Eye (tissue), 1 donor: ENCODE data around the gene PLEKHH2.

Experiments used
- DNase-seq: peaks from one replicate; pipeline ENCODE4 v3.0.0-alpha.2; 2015

PLEKHH2 gene

DNA sequence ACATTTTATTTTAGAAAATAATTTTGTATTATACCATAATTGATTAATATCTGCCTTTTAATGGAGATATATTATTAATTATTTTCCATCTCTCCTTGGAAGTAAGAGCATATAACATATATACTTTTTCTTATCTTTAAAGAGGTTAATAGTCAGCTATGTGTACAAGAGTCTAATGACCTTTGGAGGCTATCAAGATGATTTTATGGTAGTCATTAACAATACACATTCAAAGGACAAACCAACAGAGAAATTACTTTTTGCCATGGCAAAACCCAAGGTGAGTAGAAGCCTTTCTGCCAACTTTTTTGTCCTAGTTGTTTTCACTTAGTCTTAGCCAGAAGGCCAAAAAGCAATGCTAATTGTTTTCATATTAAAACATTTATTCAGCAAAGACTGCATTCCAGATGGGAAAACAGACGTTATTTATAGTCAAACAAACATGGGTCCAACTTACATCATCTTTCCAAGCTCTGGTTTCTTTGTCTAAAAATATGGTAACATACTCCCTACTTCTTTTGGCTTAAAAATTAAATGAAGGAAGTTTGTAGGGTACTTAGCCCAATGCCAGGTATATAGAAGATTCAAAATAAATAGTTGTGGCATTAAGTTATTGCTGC is 127.1 kb downstream of the PLEKHH2 start:
- DNase-seq = peak; percentile 15

- DNase-seq = no peak
Measured at GRCh38 chr2:43766006-43766405, 128.9 kb downstream of the PLEKHH2 start.

GRCh38 chr2:43773876-43774613 is 137.0 kb downstream of the PLEKHH2 start, which contains the start of gene DYNC2LI1:
DYNC2LI1 (plus strand) TSS chr2:43774039; CDS start chr2:43774139, 100 bp downstream.
- DNase-seq = peak; percentile 97

DNA sequence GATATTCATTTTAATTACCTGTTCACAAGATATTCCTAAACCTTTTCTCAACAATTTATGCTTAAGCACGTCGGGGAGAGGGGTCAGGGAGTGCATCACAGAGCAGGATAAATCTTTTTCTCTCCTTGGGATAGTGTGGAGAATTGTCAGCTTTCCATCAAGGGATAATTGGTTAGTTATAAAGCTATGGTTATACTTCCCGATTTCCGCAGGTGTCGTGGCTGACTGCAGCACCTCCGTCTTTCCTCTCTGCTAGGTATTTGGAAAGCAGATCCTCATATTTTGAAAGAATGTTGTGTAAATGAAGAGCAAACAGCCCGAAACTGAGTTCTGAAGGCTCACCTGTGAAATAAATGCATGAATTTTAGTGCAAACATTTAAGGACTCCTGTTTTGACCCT is 137.6 kb downstream of the PLEKHH2 start:
- DNase-seq = no peak

DNA sequence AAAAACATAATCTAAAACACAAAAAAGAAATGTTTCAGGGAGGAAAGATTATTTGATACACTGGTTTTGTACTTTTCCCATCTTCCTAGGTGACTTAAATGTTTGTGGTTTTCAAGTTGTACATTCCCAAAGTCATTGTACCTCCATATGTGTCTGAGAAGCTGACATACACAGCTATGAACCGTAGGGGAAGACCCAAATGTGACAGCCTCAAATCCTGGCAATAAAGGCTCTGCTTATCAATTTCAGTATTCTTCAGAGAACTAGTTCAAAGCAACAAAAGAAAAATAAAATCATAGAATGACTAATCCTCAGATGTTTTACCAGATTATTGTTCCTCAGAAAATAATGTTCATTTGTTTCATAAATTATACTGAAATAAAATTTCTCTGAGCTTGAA is 139.3 kb downstream of the PLEKHH2 start:
- no peak for DNase-seq

GRCh38 chr2:43777306-43777926 is 140.4 kb downstream of the PLEKHH2 start:
- no peak for DNase-seq

GRCh38 chr2:43778233-43778632 is 141.2 kb downstream of the PLEKHH2 start:
- no peak for DNase-seq

DNA sequence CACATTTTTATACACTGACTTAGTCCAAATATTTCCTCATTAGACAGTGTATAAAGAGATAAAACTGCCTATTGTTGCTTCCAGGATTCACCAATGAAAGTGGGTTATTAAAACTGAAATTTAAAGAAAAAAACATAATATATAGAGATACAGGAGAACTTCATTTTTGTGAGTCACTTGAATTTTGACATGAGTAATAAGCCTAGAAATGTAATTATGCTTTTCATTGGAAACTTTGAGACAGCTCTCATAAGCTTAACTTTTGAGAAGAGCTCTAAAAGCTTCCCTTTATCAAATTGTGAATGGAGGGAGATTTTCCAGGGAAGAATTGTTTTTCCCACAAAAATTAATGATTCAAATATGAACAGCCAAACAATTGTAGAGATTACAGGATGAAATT is 150.8 kb downstream of the PLEKHH2 start:
- DNase-seq = no peak

DNA sequence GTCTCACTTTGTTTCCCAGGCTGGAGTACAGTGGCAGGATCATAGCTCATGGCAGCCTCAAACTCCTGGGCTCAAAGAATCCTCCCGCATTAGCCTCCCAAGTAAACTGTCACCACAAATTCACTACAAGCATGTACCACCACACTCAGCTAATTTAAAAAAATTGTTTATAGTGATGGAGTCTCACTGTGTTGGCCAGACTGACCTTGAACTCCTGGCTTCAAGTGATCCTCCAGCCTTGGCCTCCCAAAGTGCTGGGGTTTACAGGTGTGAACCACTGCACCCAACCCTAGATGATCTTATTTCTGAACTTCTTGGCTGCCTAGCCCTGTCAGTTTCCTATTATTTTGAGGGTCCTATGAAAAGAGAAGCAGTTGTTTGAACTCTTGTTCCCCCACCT is 151.6 kb downstream of the PLEKHH2 start:
- no peak for DNase-seq

DNA sequence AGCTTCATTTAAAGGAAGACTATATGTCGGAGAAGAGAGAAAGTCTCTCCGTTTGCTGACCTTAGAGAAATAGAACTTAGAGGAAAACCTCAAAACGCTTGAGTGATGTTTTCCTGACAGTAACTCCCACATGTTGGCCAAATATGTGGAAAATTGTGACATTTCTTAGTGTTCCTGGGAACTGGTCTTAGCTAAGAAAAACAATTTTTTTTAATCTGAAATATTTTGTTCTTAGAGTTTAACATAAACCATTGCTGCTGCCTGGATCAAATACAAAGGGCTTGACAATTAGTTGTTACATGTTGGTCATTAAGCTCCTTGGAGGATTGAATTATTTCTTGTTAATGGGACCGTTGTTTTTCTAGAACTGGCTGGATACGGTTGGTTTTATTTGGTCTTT is 153.1 kb downstream of the PLEKHH2 start:
- DNase-seq = no peak

DNA sequence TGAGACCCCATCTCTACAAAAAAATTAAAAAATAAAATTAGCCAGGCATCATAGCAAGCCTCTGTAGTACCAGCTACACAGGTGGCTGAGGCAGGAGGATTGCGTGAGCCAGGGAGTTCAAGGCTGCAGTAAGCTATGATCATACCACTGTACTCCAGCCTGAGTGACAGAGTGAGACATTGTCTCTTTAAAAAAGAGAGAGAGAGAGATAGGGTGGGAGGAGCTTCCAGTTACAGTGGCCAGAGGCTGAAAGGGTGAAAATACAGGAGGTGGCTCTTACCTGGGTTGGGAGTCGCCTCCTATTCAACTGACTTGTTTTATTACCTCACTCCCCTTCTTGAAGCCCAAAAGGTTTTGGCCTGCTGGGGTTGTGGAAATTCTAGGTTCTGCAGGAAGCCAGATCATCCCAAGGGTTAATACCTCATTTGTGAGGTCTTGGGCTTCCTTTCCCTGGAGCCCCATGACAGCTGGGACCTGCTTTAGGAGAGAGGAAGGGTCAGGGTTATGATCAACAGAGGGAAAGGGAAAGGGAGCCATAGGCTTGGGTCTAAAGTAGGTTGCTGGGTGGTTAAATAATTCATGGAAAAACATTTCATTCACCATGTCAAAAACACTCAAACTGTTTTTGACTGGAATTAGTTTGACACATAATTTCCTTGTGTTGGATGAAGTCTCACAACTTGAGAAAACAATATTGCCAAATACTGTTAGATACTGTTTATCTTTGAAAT is 154.1 kb downstream of the PLEKHH2 start:
- peak; percentile 76 for DNase-seq

- no peak for DNase-seq
Measured at GRCh38 chr2:43792653-43793052, 155.6 kb downstream of the PLEKHH2 start.

DNA sequence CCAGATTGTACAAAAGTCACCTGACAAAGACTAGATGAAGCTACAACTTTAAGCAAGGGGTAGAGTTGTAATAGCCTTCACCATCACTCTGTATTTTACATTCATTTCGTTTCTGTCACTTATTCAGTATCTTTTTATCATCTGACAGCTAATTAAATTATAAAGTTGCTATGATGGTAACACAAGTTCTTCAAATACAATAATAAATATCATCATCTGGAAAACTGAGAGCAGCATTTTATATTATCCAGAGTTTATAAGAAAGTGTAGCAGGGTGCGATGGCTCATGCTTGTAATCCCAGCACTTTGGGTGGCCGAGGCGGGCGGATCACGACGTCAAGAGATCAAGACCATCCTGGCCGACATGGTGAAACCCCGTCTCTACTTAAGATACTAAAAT is 157.9 kb downstream of the PLEKHH2 start:
- DNase-seq = no peak

- DNase-seq = no peak
Measured at GRCh38 chr2:43796206-43796605, 159.1 kb downstream of the PLEKHH2 start.

DNA sequence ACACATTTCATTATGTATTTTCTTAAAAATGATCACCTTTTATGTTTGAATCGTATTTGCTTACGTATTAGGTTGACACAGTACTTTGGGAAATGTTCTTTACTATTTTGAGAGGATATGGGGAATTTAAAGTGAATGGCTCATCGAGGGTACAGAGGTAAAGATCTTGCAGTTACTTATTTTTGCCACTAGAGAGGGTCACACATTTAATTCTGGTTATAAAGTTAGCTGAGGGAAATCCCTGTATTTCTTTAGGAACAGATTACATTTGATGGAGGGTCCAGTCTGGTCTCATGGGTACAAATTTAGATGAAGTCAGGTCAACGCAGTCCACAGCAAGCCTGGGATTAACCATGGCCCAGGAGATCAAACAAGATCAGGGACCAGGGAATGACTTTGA is 161.2 kb downstream of the PLEKHH2 start:
- no peak for DNase-seq

- no peak for DNase-seq
Measured at GRCh38 chr2:43800894-43801293, 163.8 kb downstream of the PLEKHH2 start.

- no peak for DNase-seq
Measured at GRCh38 chr2:43802135-43802534, 165.1 kb downstream of the PLEKHH2 start.

- DNase-seq = no peak
Measured at GRCh38 chr2:43803113-43803512, 166.1 kb downstream of the PLEKHH2 start.

GRCh38 chr2:43806719-43807031 is 169.6 kb downstream of the PLEKHH2 start:
- DNase-seq = no peak

DNA sequence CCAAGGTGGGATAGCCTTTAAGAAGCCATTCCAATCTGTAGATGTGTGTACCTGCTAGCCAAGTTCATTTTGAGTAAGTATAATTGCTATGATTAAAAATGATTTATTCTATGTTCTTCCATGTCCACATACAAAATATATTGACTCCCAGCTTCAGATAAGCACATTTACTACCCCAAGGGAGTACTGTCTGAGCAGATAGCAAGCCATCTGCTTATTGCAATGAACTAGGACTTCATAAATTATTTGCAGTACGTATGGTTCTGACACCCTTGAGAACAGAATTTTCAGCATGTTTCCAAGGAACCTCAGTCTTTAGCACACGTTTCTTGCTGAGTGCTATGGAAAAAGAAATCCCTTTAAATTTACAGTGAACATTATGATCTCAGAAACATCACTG is 173.4 kb downstream of the PLEKHH2 start:
- peak; percentile 56 for DNase-seq

DNA sequence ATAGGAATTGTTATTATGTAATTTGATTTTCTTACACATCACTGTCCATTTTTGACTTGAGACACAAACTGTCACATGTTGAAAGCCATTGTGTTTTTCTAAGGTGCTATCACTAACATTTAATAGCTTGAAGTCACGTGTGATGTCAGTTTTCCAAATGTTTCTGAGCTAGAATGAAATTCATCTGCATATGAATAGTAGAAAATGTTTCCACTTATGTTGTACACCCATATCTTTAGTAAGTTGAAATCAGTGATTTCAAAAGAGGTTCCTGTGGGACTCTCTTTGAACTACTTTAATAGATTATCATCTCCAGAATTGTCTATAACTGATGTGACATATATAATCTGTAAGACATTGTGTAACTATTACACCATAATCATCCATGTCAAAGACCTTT is 173.8 kb downstream of the PLEKHH2 start:
- no peak for DNase-seq

GRCh38 chr2:43812006-43812405 is 174.9 kb downstream of the PLEKHH2 start:
- no peak for DNase-seq

GRCh38 chr2:43812947-43813346 is 175.9 kb downstream of the PLEKHH2 start:
- no peak for DNase-seq

- no peak for DNase-seq
Measured at GRCh38 chr2:43814711-43815110, 177.7 kb downstream of the PLEKHH2 start.
